Activated T-cell treated with anti-CD3 and anti-CD28 coated beads for 48 hours (primary cell): ENCODE results near the gene CDR2.
"Not testable (repeated sequence)": the region's sequence is repeated elsewhere in the genome, so short reads cannot be mapped to it uniquely, and the experiment has no call there.

Source experiments
- DNase-seq: peaks from one replicate; pipeline ENCODE4 v3.0.0-alpha.2; 2020; ENCODE audit warnings: low read depth

Gene CDR2

DNA sequence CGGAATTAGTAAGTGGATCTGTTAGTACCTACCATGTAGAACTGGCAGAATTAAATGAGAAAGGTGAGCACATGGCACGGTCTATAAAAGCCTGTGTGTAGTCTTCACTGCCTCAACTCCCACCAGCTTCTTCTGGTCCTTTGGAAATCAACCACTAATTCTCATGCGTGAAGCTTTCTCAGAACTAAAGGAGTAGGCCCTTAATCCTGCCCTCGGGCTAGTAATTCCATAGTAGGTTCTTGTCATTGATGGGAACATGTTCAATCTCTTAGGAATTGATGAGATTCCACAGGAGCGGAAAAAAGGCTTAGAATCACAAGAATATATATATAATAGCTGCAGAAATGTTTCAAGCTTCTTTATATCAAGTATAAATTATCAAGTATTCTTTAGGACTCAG lies 21.7 kb downstream of the CDR2 start:
- DNase-seq = no peak

DNA sequence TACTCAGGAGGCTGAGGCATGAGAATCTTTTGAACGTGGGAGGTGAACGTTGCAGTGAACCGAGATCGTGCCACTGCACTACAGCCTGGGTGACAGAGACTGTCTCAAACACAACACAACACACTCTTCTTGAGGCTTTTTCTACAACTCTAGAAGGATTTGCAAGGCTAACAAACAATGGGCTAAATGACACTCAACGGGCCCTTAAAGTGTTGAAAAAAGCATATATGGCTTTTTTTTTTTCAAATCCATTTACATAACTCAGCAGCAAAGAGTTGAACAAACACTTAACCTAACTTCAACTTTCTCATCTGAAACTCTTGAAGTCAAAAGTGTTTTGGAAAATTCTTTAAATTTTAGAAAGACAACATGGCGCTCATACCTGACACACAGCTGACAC lies 22.3 kb downstream of the CDR2 start:
- DNase-seq = no peak

DNA sequence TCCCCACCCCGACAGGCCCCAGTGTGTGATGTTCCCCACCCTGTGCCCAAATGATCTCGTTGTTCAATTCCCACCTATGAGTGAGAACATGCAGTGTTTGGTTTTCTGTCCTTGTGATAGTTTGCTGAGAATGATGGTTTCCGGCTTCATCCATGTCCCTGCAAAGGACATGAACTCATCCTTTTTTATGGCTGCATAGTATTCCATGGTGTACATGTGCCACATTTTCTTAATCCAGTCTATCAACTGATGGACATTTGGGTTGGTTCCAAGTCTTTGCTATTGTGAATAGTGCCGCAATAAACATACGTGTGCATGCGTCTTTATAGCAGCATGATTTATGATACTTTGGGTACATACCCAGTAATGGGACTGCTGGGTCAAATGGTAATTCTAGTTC lies 23.4 kb downstream of the CDR2 start:
- DNase-seq = not testable (repeated sequence)

DNA sequence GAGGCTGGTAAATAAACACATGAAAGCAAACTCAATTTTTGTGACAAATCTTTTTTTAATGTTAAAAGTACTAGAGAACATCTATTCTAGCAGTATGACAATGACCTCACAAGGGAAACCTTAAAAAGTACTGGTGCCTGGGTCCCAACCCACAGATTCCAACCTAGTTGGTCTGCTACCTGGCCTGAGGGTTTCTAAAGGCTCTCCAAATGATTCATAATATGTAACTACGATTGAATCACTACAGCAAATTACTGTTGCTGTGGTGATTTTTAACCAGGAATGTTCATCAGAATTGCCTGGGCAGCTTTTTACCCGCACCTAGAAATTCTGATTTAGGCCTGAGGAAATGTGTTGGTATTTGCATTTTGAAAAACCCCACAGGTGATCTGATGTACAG lies 26.1 kb downstream of the CDR2 start:
- no peak for DNase-seq

DNA sequence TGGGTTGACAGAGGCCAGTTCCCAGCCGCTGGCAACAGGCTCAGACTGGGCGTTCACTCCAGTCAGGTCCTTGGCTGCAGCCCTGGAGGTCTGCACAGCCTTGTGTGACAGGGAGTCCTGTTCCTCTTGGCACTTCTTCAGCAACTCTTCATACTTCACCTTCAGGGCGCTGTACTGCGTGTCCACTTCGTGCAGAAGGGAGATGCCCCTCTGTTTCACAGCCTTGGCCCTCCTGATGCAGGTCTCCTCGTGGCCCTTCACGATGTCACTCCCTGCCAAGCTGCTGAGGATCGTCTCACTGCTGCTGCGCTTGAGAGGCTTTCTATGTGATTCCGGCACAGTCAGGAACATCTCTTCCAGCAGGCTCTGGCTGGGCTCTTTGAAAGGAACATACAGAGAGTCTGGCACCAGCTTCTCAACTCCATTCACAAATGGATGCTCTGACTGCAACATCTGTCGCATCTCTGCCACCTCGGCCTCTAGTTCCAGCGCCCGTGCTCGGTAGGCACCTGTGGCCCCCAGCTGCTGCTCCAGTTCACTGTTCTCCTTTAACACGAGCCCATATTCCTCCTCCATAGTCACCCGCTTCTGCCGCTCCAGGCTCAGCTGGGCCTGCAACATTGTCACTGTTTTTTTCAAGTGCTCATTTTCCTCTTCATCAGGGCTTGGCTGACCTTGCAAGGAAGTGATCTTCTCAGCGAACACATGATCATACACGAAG lies 27.2 kb downstream of the CDR2 start:
- no peak for DNase-seq

DNA sequence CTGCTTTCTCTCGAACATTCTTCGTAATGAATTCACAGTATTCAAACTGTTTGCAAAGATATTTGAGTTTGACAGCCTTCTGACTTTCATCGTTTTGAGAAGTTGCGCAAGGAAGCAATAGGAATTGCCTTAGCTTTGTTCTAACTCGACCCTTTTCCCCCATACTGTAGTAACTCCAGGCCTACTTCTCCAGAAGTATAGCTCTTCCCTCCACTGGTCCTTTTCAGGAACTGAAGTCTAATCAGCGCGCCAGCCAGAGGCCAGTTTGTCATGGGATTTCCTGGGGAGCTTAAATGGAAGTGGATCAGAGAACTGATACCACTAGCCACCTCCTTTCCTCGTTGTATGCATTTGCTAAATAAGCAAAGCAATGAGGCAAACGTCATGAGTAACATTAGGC lies 27.9 kb downstream of the CDR2 start:
- no peak for DNase-seq

DNA sequence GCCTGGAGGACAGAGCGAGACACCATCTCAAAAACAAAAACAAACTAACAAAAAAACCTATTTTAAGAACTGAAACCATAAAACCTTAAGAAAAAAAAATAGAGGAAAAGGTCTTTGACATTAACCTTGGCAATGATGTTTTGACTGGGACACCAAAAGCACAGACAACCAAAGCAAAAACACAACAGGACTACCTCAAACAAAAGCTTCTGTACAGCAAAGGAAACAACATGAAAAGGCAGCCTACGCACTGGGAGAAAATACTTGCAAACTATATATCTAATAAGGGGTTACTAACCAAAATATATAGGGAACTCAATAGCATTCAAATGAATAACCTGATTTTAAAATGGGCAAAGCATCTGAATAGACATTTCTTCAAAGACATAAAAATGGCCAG lies 32.3 kb downstream of the CDR2 start:
- DNase-seq = no peak

DNA sequence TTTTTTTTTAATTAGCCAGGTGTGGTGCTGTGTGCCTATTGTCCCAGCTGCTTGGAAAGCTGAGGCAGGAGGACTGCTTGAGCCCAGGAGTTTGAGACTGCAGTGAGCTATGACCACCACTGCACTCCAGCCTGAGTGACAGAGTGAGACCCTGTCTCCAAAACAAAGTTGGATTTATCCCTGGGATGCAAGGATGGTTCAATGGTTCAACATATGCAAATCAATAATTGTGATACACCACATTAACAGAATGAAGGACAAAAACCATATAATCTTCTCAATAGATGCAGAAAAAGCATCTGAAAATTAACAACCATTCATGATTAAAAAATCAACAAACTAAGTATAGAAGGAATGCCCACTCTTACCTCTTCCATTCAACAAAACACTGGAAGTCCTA lies 33.5 kb downstream of the CDR2 start:
- DNase-seq = no peak

DNA sequence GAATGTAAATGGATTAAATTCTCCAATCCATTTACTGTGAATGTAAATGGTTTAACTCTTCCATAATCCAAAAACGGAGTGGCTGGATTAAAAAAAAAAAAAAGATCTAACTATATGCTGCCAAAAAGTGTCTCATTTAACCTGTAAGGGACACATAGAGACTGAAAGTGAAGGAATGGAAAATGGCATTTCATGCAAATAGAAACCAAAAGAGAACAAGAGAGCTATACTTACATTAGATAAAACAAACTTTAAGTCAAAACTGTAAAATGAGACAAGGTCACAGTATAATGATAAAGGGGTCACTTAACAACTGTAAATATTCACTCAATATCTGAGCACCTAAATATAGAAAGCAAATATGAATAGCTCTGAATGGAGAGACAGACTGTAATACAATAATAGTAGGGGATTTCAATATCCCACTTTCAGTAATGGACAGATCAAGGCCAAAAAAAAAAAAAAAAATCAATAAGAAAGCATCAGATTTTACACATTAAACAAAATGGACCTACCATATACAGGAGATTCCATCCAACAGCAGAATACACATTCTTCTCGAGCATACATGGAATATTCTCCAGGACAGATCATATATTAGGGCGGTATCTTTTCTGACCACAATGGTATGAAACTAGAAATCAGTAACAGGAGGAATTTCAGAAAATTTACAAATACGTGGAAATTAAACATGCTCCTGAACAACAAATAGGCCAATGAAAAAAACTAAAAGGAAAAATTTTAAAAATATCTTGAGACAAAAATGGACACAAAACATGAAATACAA lies 36.4 kb downstream of the CDR2 start:
- DNase-seq = no peak

DNA sequence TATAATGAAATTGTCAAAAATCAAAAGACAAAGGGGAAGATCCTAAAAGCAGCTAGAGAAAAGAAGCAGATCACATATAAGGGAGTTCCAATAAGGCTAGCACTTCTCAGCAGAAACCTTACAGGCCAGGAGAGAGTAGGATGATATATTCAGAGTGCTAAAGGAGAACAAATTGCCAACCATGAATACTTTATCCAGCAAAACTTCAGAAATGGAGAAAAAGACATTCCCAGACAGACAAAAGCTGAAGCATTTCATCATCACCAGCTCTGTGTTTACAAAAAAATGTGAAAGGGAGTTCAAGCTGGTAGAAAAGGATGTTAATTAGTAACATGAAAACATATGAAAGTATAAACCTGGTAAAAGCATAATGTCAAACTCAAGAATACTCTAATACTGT lies 37.4 kb downstream of the CDR2 start:
- DNase-seq = no peak

DNA sequence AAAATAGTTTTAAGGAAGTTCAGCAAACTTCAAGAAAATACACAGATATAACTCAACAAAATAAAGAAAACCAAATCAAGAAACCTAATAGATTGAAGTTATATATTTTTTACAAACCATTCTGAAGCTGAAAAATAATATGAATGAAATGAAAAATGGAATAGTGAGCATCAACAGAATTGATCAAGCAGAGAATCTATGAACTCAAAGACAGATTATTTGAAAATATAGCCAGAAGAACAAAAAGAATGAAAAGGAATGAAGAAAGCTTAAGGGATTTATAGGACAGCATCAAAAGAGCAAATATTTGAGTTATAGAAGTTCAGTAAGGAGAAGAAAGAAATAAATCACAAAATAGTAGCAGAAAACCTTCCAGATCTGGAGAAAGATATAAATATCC lies 37.8 kb downstream of the CDR2 start:
- no peak for DNase-seq

DNA sequence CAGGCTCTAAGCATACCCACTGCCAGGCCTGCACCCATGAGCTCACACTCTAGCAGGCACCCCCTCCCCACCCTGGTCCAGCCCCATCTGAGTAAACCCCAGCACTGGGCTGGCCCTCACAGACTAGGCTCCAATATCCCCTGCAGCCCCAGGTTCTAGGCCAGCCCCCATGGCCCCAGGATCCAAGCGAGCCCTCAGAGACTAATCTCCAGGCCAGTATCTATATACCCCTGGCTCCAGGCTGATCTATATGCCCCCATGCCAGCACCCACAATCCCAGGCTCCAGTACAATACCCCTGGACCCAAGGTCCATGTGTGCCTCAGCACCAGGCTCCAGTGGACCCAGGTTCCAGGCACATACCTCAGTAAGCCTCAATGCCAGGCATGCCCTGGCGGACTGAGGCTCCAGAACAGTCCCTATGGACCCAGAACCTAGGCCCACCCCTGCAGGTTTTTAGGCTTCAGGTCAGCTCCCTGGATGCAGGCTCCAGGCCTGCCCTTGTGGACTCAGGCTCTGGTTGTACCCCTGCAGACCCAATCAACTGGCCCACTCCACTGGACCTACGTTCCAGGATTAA lies 38.7 kb downstream of the CDR2 start:
- no peak for DNase-seq

DNA sequence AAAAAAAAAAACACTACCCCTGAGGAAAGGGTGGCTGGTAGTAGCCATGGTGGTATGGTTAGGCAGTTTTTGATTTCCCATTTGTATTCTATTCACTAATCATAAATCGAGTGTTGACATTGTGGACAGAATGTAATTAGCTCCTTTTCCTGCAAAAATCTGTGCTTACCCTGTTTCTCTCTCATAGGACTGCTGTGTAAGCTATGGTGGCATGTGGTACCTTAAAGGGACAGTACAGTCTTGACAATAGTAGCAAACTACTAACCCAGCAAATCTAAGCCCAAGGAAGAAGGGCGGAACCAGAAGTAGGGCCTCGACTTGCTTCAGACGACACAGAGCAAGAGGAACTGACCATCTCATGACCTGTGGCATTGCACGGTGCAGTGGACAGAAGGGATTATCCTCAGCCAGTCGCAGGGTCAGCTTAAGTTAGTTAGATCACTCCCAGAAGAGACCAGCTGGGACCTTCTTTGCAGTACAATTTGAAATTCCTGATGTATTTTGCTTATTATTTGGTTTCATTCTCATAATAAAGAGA lies 40.9 kb downstream of the CDR2 start:
- DNase-seq = no peak

DNA sequence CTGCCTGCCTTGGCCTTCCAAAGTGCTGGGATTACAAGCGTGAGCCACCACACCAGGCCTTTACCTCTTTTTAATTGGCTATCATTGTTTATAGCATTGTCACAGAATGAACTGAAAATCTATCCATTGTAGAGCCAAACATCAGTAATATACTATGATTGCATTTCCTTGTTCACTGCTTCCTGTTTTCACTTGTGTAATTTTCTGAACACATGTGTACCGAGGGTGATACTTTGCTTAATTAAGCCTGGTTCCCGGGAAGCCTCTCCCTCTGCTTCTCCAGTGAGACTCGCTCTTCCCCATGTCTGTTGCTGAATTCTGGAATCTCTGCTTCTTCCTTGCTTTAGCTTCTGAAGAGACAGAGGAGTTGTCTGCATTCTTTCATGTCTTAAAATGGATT lies 44.1 kb downstream of the CDR2 start:
- no peak for DNase-seq

DNA sequence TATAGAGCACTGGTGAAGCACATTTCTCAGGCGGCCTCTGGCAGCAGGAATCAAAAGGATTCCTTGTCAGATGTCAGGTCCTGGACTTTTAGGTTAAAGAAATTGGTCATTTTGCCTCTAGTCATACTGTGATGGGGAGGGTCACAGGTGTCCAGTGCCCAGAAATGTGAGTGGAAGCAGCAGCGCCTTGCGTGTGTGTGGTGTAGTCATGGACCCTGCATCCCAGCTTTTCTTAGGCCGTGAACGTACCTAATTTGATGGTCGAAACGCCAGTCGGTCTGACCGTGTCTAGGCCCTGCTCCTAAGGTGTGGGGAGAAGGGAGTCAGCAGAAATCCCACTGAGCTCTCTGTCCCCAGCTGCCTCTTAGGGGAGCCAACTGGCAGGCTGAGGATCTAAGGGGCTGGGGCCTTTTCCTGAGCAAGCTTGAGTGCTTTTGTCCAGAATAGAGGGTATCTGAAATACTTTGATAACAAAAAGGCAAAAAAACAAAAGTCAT lies 45.2 kb downstream of the CDR2 start:
- DNase-seq = no peak

DNA sequence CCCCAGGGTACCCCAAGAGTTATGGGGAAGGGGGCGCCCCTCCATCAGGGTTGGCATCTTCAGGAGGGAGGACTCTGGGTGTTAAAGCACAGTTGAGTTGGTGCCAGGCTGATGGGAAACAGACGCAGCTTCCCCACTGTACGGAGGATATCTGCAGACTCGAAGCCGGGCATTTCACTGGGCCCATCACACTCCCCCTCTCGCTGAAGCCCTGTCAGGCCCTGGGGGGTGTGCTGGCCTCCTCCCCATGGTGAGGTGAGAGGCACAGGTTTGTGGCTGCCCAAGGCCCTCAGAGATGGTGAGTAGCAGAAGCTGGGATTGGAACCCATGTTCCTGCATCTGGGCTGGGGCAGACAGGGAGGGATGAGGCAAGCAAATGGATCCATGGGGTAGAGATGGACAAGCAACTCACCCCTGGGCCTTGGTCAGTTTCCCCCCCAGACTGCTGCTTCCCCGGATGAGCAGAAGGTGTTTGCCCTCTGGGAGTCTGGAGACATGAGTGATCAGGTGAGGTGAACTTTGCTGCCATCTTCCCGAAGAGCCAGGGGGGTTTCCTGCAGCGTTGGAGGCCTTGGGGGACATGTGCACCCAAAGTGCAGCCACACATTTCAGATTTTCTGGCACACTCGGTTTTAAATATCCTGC lies 46.2 kb downstream of the CDR2 start:
- no peak for DNase-seq

DNA sequence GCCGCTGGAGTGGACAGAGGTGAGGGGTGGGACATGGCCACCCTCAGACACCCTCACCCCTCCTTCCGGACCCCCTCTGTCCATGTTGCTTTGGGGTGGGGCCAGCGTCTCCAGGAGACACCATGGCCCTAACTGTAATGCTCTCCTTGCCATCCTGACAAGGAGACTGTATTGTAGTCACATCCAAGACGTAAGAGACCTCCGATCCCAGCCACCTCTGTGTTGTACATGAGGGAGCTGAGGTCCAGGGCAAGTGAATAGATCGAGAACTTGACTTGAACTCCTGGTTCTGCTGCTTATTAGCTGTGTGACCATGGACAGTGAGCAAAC lies 47.0 kb downstream of the CDR2 start:
- no peak for DNase-seq

DNA sequence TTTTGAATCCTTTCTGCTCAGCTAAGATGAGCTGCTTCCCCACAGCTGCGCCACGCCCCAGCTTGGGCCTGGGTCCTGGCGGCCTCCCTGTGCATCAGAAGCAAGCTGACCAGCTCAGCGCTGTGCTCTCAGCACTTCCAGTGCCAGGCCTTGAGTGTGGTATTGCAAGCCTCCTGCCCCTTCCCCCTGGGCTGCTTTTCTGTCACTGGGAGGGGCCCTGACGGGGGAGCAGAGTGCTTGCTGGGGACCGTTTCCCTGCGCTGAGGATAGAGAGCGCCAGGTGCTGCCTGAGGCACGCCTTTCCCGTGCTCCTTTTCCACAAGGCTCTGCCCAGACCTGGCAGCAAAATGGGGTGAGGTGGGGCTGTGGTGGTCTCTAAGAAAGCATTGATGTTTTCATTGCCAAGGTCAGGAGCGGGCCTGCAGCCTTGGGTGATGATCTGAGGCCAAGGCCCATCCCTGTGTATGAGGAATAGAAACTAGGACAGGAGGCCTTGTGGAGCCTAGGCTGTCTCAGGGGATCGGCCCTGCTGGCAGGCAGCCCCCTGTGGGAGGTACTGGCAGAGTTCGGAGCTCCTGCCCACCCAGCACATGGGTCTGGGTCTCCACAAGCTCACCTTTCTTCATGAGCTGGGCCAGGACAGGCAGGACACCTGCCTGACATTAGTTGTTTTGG lies 47.5 kb downstream of the CDR2 start:
- no peak for DNase-seq

DNA sequence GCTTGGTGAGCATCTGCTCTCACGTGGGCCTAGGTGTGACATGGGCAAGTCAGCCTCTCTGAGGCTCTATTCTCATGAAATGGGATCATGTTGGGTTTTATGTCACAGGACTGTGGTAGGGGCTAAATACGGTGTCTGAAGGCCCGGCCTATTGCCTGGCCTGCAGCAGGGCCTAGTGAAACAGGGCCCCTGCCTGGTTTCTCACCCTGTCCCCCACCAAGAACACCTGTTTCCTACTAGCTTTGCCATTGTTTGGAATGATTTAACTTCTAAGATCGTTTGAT lies 48.1 kb downstream of the CDR2 start:
- no peak for DNase-seq

DNA sequence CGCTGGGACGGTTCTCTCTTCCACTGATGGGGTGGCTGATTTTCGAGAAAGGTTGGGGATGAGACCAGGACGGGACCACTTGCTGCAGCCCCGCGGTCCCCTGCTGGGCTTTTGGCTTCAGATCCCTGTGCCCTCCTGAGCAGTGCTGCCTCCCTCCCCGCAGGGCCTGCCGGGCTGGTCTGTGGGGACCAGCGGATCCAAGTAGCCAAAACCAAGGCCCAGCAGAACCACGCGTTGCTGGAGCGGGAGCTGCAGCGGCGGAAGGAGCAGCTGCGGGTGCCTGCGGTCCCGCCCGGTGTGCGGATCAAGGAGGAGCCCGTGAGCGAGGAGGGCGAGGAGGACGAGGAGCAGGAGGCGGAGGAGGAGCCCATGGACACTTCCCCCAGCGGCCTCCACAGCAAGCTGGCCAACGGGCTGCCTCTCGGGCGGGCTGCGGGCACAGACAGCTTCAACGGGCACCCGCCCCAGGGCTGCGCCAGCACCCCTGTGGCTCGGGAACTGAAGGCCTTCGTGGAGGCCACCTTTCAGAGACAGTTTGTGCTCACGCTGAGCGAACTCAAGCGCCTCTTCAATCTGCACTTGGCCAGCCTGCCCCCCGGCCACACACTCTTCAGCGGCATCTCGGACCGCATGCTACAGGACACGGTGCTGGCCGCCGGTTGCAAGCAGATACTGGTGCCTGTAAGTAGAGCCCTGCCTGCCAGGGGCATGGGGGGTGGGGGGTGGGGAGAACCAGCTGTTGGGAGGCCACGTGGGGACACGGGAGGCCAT lies 48.6 kb downstream of the CDR2 start:
- DNase-seq = no peak

DNA sequence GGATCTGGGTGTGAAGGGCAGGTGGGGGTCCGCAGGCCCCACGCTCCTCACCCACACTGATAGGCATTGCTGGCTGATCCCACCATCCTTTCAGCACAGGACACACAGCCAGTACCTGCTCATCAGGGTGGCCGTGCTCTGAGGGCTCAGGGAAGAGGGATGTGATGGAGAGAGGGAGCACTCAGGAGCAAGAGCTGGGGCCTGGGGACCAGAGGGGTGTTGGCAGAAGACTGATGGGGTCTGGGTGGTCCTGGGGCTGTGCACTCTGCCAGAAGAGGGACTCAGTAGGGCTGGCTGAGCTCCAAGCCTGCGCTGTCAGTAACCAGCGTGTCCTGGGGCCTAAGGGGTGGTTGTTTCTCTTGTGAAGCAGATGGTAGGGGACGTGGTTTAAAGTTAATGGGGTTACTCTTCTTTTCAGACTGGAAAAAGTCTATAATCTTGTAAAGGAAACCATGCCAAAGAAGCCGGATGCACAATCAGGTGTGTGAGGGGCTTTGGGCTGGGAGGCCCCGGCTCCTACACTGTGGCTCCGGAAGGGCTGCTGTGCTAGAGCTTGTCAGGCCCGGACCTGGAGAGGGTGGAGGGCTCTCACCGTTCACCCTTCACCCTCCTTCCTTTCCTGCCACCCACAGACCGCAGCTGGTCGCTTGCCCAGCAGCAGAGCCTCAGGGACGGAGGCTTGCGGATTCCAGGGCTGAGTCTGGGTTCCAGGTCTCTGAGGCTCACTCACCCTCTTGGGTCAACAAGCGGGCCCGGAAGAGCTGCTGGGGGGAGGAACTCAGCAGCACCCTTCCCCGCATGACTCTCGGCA lies 49.4 kb downstream of the CDR2 start:
- no peak for DNase-seq
